Measurements from ENCODE around the gene NXNL2. TPM values are rescaled to one million over a fixed set of nuclear protein-coding genes. Genes with fewer than 3 reads are reported as not detected.

The NXNL2 gene
- total and polyA plus RNA-seq, 8 donors, result 0.29 to 1.4 (median 0.65) TPM; not detected in 1

DNA sequence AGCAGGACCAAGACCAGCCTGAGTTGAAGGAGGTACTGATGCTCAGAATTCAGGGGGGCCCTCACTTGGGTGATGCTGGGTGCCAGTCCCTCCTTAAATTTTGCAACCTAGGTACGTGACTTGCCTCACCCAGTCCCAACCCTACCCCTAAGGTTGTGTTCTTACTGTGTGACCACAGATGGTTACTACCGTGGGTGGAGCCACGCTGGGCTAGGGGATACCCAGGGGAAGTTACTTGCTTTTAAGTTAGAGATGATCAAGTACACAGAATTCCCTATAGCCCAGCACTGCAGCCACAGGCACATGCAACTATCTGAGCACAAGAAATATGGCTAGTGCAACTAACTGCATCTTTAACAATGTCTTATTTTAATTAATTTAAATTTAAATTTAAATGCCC, 32.9 kb downstream of the NXNL2 start:
- H3K27me3 ChIP-seq, result no peaks in the 10 kb centered on the region
- no peaks in the 10 kb centered on the region for H3K36me3 ChIP-seq
- H3K27ac ChIP-seq, result no peak overlapping the region
- intact Hi-C loops (cut with DNase I), result no loop called here
- no peak overlapping the region for H3K4me3 ChIP-seq
- H3K9me3 ChIP-seq, result no peaks in the 10 kb centered on the region
- no peak for TF ChIP-seq CTCF (IDR thresholded peaks at IDR 0.05)
- H3K4me1 ChIP-seq, result no peaks in the 10 kb centered on the region
- ATAC-seq, result no peak
- DNase-seq, result no peak

- no peak for TF ChIP-seq CTCF (IDR thresholded peaks at IDR 0.05)
- intact Hi-C loops (cut with DNase I), result no loop called here
- ATAC-seq, result no peak
Observed at GRCh38 chr9:88571419-88571818, 36.4 kb downstream of the NXNL2 start.

GRCh38 chr9:88572684-88573083, 37.7 kb downstream of the NXNL2 start:
- no peak for ATAC-seq
- Histone ChIP-seq H3K36me3 (no peaks in the 10 kb centered on the region), H3K4me1 (peaks cover 0 to 6% of the 10 kb centered on the region in 2 donors), H3K27ac (no peak overlapping the region), H3K9me3 (no peaks in the 10 kb centered on the region), H3K4me3 (no peak overlapping the region), H3K27me3 (no peaks in the 10 kb centered on the region)
- no peak for TF ChIP-seq CTCF (IDR thresholded peaks at IDR 0.05)
- intact Hi-C loops (cut with DNase I), result no loop called here
- no peak for DNase-seq

More at GRCh38 chr9:88571419-88571818, 36.4 kb downstream of the NXNL2 start:
- Histone ChIP-seq H3K4me1 (peaks cover 0 to 6% of the 10 kb centered on the region in 2 donors), H3K27ac (no peak overlapping the region), H3K27me3 (no peaks in the 10 kb centered on the region), H3K36me3 (no peaks in the 10 kb centered on the region), H3K4me3 (no peak overlapping the region), H3K9me3 (no peaks in the 10 kb centered on the region)
- DNase-seq, result no peak

- ATAC-seq (peak; percentile 52), DNase-seq (peak in 2 of 4 donors; percentile 38 to 57)
- no peak overlapping the region for H3K4me3 ChIP-seq
- no peaks in the 10 kb centered on the region for H3K9me3 ChIP-seq
- no peak for TF ChIP-seq CTCF (IDR thresholded peaks at IDR 0.05)
- no peaks in the 10 kb centered on the region for H3K27me3 ChIP-seq
- no peaks in the 10 kb centered on the region for H3K36me3 ChIP-seq
- H3K27ac ChIP-seq, result no peak overlapping the region
- H3K4me1 ChIP-seq, result peaks cover 0 to 6% of the 10 kb centered on the region in 2 donors
- intact Hi-C loops (cut with DNase I), result no loop called here
Observed at GRCh38 chr9:88574953-88575352, 40.0 kb downstream of the NXNL2 start.

GRCh38 chr9:88577256-88578120, 42.5 kb downstream of the NXNL2 start:
- no peak for TF ChIP-seq CTCF (IDR thresholded peaks at IDR 0.05)
- Histone ChIP-seq H3K4me1 (peaks cover 0 to 6% of the 10 kb centered on the region in 2 donors), H3K27ac (no peak overlapping the region), H3K27me3 (no peaks in the 10 kb centered on the region), H3K4me3 (no peak overlapping the region), H3K36me3 (no peaks in the 10 kb centered on the region), H3K9me3 (no peaks in the 10 kb centered on the region)
- DNase-seq (no peak), ATAC-seq (no peak)
- intact Hi-C loops (cut with DNase I), result no loop called here
